HG02571 (cell line): ENCODE results near the gene SURF4.
"Not testable (repeated sequence)": the region's sequence is repeated elsewhere in the genome, so short reads cannot be mapped to it uniquely, and the experiment has no call there.

Source experiments
- ATAC-seq: cut with Tn5 transposase; IDR thresholded peaks from one replicate; pipeline ENCODE4 v1.9.1; 2021; ENCODE audit warnings: mild to moderate bottlenecking, moderate library complexity; ENCODE audit not compliant: unreplicated experiment

The SURF4 gene

GRCh38 chr9:133335924-133336811 lies 39.7 kb downstream of the SURF4 start, which contains the start of gene SURF6:
TSS of gene SURF6 (minus strand) at chr9:133336188. CDS start at chr9:133336132, 56 bp downstream.
- ATAC-seq = peak; percentile 78

GRCh38 chr9:133334888-133335287 lies 41.0 kb downstream of the SURF4 start:
- not testable (repeated sequence) for ATAC-seq

- no peak for ATAC-seq
Observed at GRCh38 chr9:133334161-133334560, 41.7 kb downstream of the SURF4 start.

GRCh38 chr9:133333566-133333965 lies 42.3 kb downstream of the SURF4 start:
- ATAC-seq = no peak

- no peak for ATAC-seq
Observed at GRCh38 chr9:133333011-133333410, 42.8 kb downstream of the SURF4 start.

- no peak for ATAC-seq
Observed at GRCh38 chr9:133332381-133332730, 43.5 kb downstream of the SURF4 start.

GRCh38 chr9:133331641-133332380 lies 44.0 kb downstream of the SURF4 start:
- ATAC-seq = no peak

GRCh38 chr9:133331221-133331620 lies 44.6 kb downstream of the SURF4 start:
- no peak for ATAC-seq

- not testable (repeated sequence) for ATAC-seq
Observed at GRCh38 chr9:133329306-133330156, 46.3 kb downstream of the SURF4 start.

- ATAC-seq = no peak
Observed at GRCh38 chr9:133327834-133328484, 47.9 kb downstream of the SURF4 start.

GRCh38 chr9:133327021-133327420 lies 48.8 kb downstream of the SURF4 start:
- not testable (repeated sequence) for ATAC-seq

GRCh38 chr9:133323991-133324703 lies 51.7 kb downstream of the SURF4 start:
- ATAC-seq = no peak

- no peak for ATAC-seq
Observed at GRCh38 chr9:133323211-133323610, 52.6 kb downstream of the SURF4 start.

- ATAC-seq = no peak
Observed at GRCh38 chr9:133322701-133323100, 53.2 kb downstream of the SURF4 start.

GRCh38 chr9:133321411-133321935 lies 54.4 kb downstream of the SURF4 start:
- no peak for ATAC-seq

GRCh38 chr9:133320421-133320881 lies 55.4 kb downstream of the SURF4 start:
- ATAC-seq = no peak

GRCh38 chr9:133317551-133317950 lies 58.3 kb downstream of the SURF4 start:
- not testable (repeated sequence) for ATAC-seq

- no peak for ATAC-seq
Observed at GRCh38 chr9:133315997-133316396, 59.9 kb downstream of the SURF4 start.
